Measurements from ENCODE around the gene SAMM50. TPM values are rescaled to one million over a fixed set of nuclear protein-coding genes. Genes with fewer than 3 reads are reported as not detected.

The SAMM50 gene
- total and polyA plus RNA-seq, 10 of the 15 experiments (the other 5 are each of a cell fraction or from before 2014, with no cell fraction given) = 38.2 to 126 (median 62.4) TPM

DNA sequence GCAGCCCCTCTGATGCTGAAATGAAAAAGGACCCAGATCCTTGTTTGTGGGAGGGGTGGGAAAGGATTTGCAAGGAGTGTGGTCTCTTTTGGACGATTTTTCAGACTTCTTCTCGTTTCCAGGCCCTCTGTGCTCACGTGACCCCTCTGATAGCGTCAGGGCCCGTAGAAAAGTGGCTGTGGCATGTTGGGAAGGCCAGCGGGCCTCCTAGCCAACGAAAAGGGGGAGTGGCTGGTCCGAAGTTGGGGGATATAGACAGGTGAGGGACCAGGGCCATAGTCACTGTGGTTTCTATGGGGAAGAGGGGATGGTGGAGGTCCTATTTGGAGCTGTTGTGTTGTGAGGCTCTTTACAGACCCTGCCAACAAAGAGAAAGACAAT, 75.5 kb downstream of the SAMM50 start (continued):
- TF ChIP-seq NFIC (IDR thresholded peaks at IDR 0.05; ENCODE audit: low read depth, low read length) (no peak), SREBF1 (IDR thresholded peaks at IDR 0.05; ENCODE audit: low read length) (no peak), FOXM1 (IDR thresholded peaks at IDR 0.05; ENCODE audit: low read depth, low read length) (no peak), IKZF1 (conservative IDR thresholded peaks at IDR 0.05) (no peak), MXI1 (IDR thresholded peaks at IDR 0.05; ENCODE audit: low read depth, low read length) (no peak), ZBTB33 (IDR thresholded peaks at IDR 0.05) (no peak), MTA3 (IDR thresholded peaks at IDR 0.05; ENCODE audit: borderline replicate concordance, low read length) (no peak), BRCA1 (IDR thresholded peaks at IDR 0.05; ENCODE audit: low read depth, low read length) (no peak), WRNIP1 (IDR thresholded peaks at IDR 0.05; ENCODE audit: borderline replicate concordance, low read depth, low read length) (no peak), EZH2 (IDR thresholded peaks at IDR 0.05; ENCODE audit: borderline replicate concordance, control insufficient read depth, low read depth, low read length) (no peak), MYB (IDR thresholded peaks at IDR 0.05; ENCODE audit: borderline replicate concordance, low read depth, low read length) (no peak)
- TF ChIP-seq, protein P1, sequence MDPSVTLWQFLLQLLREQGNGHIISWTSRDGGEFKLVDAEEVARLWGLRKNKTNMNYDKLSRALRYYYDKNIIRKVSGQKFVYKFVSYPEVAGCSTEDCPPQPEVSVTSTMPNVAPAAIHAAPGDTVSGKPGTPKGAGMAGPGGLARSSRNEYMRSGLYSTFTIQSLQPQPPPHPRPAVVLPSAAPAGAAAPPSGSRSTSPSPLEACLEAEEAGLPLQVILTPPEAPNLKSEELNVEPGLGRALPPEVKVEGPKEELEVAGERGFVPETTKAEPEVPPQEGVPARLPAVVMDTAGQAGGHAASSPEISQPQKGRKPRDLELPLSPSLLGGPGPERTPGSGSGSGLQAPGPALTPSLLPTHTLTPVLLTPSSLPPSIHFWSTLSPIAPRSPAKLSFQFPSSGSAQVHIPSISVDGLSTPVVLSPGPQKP (IDR thresholded peaks at IDR 0.05; ENCODE audit: low read depth, low read length) = no peak
- TF ChIP-seq, protein P2, sequence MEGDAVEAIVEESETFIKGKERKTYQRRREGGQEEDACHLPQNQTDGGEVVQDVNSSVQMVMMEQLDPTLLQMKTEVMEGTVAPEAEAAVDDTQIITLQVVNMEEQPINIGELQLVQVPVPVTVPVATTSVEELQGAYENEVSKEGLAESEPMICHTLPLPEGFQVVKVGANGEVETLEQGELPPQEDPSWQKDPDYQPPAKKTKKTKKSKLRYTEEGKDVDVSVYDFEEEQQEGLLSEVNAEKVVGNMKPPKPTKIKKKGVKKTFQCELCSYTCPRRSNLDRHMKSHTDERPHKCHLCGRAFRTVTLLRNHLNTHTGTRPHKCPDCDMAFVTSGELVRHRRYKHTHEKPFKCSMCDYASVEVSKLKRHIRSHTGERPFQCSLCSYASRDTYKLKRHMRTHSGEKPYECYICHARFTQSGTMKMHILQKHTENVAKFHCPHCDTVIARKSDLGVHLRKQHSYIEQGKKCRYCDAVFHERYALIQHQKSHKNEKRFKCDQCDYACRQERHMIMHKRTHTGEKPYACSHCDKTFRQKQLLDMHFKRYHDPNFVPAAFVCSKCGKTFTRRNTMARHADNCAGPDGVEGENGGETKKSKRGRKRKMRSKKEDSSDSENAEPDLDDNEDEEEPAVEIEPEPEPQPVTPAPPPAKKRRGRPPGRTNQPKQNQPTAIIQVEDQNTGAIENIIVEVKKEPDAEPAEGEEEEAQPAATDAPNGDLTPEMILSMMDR (IDR thresholded peaks at IDR 0.05 in 2 of 3, conservative IDR thresholded peaks at IDR 0.05 in 1 of 3; ENCODE audit: control insufficient read depth in 2 of 3, extremely low read depth in 1 of 3, insufficient read depth in 1 of 3, low read depth in 3 of 3, low read length in 3 of 3) = no peak
- TF ChIP-seq, protein P3, sequence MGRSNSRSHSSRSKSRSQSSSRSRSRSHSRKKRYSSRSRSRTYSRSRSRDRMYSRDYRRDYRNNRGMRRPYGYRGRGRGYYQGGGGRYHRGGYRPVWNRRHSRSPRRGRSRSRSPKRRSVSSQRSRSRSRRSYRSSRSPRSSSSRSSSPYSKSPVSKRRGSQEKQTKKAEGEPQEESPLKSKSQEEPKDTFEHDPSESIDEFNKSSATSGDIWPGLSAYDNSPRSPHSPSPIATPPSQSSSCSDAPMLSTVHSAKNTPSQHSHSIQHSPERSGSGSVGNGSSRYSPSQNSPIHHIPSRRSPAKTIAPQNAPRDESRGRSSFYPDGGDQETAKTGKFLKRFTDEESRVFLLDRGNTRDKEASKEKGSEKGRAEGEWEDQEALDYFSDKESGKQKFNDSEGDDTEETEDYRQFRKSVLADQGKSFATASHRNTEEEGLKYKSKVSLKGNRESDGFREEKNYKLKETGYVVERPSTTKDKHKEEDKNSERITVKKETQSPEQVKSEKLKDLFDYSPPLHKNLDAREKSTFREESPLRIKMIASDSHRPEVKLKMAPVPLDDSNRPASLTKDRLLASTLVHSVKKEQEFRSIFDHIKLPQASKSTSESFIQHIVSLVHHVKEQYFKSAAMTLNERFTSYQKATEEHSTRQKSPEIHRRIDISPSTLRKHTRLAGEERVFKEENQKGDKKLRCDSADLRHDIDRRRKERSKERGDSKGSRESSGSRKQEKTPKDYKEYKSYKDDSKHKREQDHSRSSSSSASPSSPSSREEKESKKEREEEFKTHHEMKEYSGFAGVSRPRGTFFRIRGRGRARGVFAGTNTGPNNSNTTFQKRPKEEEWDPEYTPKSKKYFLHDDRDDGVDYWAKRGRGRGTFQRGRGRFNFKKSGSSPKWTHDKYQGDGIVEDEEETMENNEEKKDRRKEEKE (IDR thresholded peaks at IDR 0.05) = no peak
- TF ChIP-seq, protein P4, sequence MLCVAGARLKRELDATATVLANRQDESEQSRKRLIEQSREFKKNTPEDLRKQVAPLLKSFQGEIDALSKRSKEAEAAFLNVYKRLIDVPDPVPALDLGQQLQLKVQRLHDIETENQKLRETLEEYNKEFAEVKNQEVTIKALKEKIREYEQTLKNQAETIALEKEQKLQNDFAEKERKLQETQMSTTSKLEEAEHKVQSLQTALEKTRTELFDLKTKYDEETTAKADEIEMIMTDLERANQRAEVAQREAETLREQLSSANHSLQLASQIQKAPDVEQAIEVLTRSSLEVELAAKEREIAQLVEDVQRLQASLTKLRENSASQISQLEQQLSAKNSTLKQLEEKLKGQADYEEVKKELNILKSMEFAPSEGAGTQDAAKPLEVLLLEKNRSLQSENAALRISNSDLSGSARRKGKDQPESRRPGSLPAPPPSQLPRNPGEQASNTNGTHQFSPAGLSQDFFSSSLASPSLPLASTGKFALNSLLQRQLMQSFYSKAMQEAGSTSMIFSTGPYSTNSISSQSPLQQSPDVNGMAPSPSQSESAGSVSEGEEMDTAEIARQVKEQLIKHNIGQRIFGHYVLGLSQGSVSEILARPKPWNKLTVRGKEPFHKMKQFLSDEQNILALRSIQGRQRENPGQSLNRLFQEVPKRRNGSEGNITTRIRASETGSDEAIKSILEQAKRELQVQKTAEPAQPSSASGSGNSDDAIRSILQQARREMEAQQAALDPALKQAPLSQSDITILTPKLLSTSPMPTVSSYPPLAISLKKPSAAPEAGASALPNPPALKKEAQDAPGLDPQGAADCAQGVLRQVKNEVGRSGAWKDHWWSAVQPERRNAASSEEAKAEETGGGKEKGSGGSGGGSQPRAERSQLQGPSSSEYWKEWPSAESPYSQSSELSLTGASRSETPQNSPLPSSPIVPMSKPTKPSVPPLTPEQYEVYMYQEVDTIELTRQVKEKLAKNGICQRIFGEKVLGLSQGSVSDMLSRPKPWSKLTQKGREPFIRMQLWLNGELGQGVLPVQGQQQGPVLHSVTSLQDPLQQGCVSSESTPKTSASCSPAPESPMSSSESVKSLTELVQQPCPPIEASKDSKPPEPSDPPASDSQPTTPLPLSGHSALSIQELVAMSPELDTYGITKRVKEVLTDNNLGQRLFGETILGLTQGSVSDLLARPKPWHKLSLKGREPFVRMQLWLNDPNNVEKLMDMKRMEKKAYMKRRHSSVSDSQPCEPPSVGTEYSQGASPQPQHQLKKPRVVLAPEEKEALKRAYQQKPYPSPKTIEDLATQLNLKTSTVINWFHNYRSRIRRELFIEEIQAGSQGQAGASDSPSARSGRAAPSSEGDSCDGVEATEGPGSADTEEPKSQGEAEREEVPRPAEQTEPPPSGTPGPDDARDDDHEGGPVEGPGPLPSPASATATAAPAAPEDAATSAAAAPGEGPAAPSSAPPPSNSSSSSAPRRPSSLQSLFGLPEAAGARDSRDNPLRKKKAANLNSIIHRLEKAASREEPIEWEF (IDR thresholded peaks at IDR 0.05; ENCODE audit: insufficient replicate concordance, low read depth, low read length) = no peak

Measured in GM12878 (cell line).